PC-3 (cell line): ENCODE data around the gene FBXL16.

Source experiments
- CTCF ChIP-seq: fragments of 300-600 bp; sonication (generic); conservative IDR thresholded peaks from 2 replicates; pipeline ENCODE4 v1.5.1; 2017; ENCODE audit warnings: antibody characterized with exemption, low read depth, mild to moderate bottlenecking, low read length
- EZH2phosphoT487 ChIP-seq: fragments of 300-600 bp; sonication (generic); IDR thresholded peaks from 2 replicates; pipeline ENCODE4 v1.6.1; 2018; ENCODE audit warnings: mild to moderate bottlenecking, antibody characterized with exemption, low read length, borderline replicate concordance

DNA sequence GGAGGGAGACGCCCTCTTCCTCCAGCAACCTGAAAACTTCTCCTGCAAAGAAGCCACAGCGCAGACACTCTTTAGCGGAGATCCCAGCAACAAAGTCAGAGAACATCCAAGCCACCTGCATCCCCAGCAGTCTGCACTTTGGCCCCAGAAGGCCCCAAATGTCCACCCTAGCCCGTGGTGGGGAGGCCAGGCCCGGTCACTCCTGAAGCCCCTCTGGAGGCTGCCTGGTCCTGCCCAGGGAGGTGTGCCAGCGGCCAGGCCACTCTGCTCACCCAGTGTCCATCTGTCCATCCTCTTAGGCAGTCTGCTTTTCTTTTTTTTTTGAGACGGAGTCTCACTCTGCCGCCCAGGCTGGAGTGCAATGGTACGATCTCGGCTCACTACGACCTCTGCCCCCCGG lies 26.7 kb upstream of the FBXL16 start:
- TF ChIP-seq EZH2phosphoT487: no peak
- no peak for TF ChIP-seq CTCF
